A673 (cell line): ENCODE measurements around the gene MCRS1. TPM values are rescaled to one million over a fixed set of nuclear protein-coding genes. Genes with fewer than 3 reads are reported as not detected.
A peak's percentile ranks its signal among the peaks of the same experiment; 100 is the strongest.

ENCODE experiments used
- BruUV-seq: library from RNA; stranded (reverse); fragments of 400-500 nt; replicated peaks from 2 replicates; lab custom pipeline; 2021; lab: Mats Ljungman, UMichigan
- CTCF ChIA-PET: fragments of 300-600 bp; sonication (Branson Sonifier 250); formaldehyde crosslinking; loops from one replicate; lab custom pipeline; 2022; ENCODE audit warnings: antibody characterized with exemption; lab: Charles Lee
- POLR2A ChIA-PET: fragments of 300-600 bp; sonication (Branson Sonifier 250); formaldehyde crosslinking; loops from one replicate; lab custom pipeline; 2022; ENCODE audit warnings: antibody characterized with exemption; ENCODE audit not compliant: low non-redundant PET; lab: Charles Lee
- DNase-seq: peaks from one replicate; pipeline ENCODE4 v3.0.0-alpha.2; 2015; ENCODE audit warnings: low spot score
- H3K27ac ChIP-seq: fragments of 200-600 bp; sonication (generic); 2 replicates; pipeline ENCODE4 v1.5.1; 2016; ENCODE audit warnings: mixed run types, low read depth, mild to moderate bottlenecking, mixed read lengths, antibody characterized with exemption, low read length; ENCODE audit not compliant: poor library complexity, severe bottlenecking
- H3K27me3 ChIP-seq: fragments of 200-600 bp; sonication (generic); replicated peaks from 2 replicates; pipeline ENCODE4 v1.6.1; 2017; ENCODE audit warnings: mixed run types, low read depth, mild to moderate bottlenecking, mixed read lengths, antibody characterized with exemption, low read length; ENCODE audit not compliant: insufficient read depth, poor library complexity
- H3K36me3 ChIP-seq: fragments of 200-600 bp; sonication (generic); 2 replicates; pipeline ENCODE4 v1.6.1; 2016; ENCODE audit warnings: mixed run types, mild to moderate bottlenecking, mixed read lengths, antibody characterized with exemption, low read length; ENCODE audit not compliant: insufficient read depth, poor library complexity, severe bottlenecking
- H3K4me1 ChIP-seq: fragments of 200-600 bp; sonication (generic); 2 replicates; pipeline ENCODE4 v1.6.1; 2017; ENCODE audit warnings: mixed run types, mild to moderate bottlenecking, mixed read lengths, antibody characterized with exemption, low read length; ENCODE audit not compliant: insufficient read depth, poor library complexity, severe bottlenecking
- H3K4me3 ChIP-seq: fragments of 200-600 bp; sonication (generic); 2 replicates; pipeline ENCODE4 v1.5.1; 2016; ENCODE audit warnings: low read depth, mixed run types, mild to moderate bottlenecking, mixed read lengths, low read length; ENCODE audit not compliant: poor library complexity, severe bottlenecking
- H3K9me3 ChIP-seq: fragments of 200-600 bp; sonication (generic); 2 replicates; pipeline ENCODE4 v1.6.1; 2016; ENCODE audit warnings: mixed run types, low read depth, mild to moderate bottlenecking, mixed read lengths, antibody characterized with exemption, low read length; ENCODE audit not compliant: poor library complexity, severe bottlenecking
- CTCF ChIP-seq: fragments of 300-800, 200-600 bp; sonication (generic); conservative IDR thresholded peaks from 2 replicates; pipeline ENCODE4 v1.5.1; 2017; ENCODE audit warnings: low read depth, mild to moderate bottlenecking, antibody characterized with exemption, low read length, moderate library complexity, mixed read lengths
- EZH2 ChIP-seq: fragments of 200-600 bp; sonication (generic); IDR thresholded peaks from 2 replicates; pipeline ENCODE4 v1.6.1; 2017; ENCODE audit warnings: borderline replicate concordance, low read depth, mild to moderate bottlenecking, mixed read lengths, antibody characterized with exemption, low read length; ENCODE audit not compliant: poor library complexity, severe bottlenecking
- intact Hi-C: fragments of 100-400 bp; cut with micrococcal nuclease; formaldehyde crosslinking; loops from one replicate; pipeline ENCODE4 v1.10.0; 2022; ENCODE audit not compliant: unreplicated experiment
- total RNA-seq: library from RNA; stranded (reverse); gene quantifications from 2 replicates; pipeline ENCODE4 v1.2.3, GENCODE V29; 2021

MCRS1 gene
- total RNA-seq, 1 experiment from 2014 or later, result 79.6 TPM

DNA sequence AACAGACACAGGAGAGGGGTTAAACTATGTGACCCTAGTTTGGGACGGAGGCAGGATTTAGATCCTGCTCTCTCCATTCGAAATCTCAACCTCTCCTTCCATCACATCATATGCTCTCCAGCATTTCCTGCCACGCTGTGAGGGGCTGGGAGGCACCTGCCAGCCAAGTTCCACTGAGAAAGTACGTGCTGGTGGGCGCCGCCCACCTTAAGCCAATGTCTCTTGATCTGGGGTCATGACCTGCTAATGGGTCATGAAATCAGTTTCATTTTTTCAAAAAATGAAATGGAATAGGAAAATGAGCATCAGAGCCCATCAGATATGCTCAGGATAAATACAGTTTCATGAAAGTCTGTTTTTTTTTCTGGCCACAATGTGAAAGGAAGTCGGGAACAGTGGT, 7.2 kb downstream of the MCRS1 start:
- no peak for DNase-seq
- BruUV-seq, result no TSS peak
- H3K4me1 ChIP-seq, result no peaks in the 10 kb centered on the region
- intact Hi-C loops, result no loop called here
- no peaks in the 10 kb centered on the region for H3K9me3 ChIP-seq
- H3K36me3 ChIP-seq, result peaks cover 76% of the 10 kb centered on the region
- ChIA-PET CTCF (no interaction called here), POLR2A (interaction anchor here (0.7 kb wide), 1 partner anchor 123 kb away, joined by 3 read pairs; no protein-coding TSS in a partner anchor)
- H3K27ac ChIP-seq, result no peak overlapping the region
- no peaks in the 10 kb centered on the region for H3K27me3 ChIP-seq
- TF ChIP-seq CTCF, result no peak
- TF ChIP-seq EZH2, result no peak
- H3K4me3 ChIP-seq, result no peak overlapping the region

DNA sequence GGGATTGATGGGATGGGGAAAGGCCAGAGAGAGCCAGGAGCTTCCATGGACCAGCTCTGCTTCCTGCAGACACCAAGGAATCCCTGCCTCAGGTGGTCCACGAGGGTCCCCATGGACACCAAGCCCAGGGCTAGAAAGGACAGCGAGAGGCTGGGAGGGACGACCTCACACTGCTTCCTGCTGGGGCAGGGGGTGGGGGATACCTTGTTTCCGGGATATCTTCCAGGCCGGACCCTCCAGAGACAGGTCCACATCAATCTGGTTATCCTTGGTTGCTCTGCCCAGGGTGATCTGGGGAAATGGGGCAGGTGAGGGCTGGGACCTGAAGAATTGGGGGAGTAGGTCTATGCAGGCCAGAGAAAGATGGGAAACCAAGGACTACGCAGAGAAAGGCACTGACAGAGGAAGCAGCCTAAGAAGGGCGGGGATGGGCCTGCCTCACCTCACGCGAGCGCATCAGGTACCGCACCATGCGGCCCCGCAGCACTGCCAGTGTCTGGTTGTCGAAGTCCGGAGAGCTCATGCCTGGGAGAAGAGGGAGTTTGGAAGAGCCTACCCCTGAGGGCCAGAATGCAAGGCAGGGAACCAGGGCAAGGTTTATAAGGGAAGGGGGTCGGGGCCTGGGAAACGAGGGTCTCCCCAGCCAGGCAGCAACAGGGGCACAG, 8.8 kb downstream of the MCRS1 start:
- peaks cover 62% of the 10 kb centered on the region for H3K36me3 ChIP-seq
- CTCF ChIA-PET, result no interaction called here

GRCh38 chr12:49558526-49558925, 9.4 kb downstream of the MCRS1 start:
- Histone ChIP-seq H3K27ac (no peak overlapping the region), H3K27me3 (no peaks in the 10 kb centered on the region), H3K9me3 (no peaks in the 10 kb centered on the region), H3K4me3 (no peak overlapping the region), H3K36me3 (peaks cover 56% of the 10 kb centered on the region), H3K4me1 (no peaks in the 10 kb centered on the region)
- POLR2A ChIA-PET, result no interaction called here
- DNase-seq, result no peak
- BruUV-seq, result TSS peak; percentile 21
- CTCF ChIA-PET, result no interaction called here
- intact Hi-C loops, result no loop called here
- no peak for TF ChIP-seq CTCF
- TF ChIP-seq EZH2, result no peak

More for the DNA sequence above, 8.8 kb downstream of the MCRS1 start:
- TF ChIP-seq EZH2, result no peak
- POLR2A ChIA-PET, result no interaction called here
- H3K27me3 ChIP-seq, result no peaks in the 10 kb centered on the region
- intact Hi-C loops, result no loop called here
- H3K9me3 ChIP-seq, result no peaks in the 10 kb centered on the region
- no peak overlapping the region for H3K27ac ChIP-seq
- H3K4me3 ChIP-seq, result no peak overlapping the region
- no peaks in the 10 kb centered on the region for H3K4me1 ChIP-seq
- DNase-seq, result no peak
- BruUV-seq, result no TSS peak

DNA sequence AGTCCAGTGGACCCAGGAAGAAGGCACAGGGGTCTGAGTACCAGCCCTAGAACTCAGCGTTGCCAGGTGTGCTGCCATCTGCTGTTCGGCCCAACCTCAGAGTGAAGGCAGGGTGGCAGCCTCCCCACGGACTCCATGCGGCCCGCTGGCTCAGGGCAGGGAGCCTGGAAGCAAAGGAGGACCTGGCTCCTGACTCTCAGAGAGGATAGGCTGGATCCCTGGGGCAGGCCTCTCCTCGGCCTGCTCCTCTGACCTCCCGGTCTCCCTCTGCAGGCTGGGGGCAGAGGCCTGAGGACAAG, 10.1 kb downstream of the MCRS1 start:
- Histone ChIP-seq H3K9me3 (no peaks in the 10 kb centered on the region), H3K4me3 (no peak overlapping the region), H3K27ac (no peak overlapping the region), H3K4me1 (no peaks in the 10 kb centered on the region), H3K27me3 (no peaks in the 10 kb centered on the region), H3K36me3 (peaks cover 49% of the 10 kb centered on the region)
- no TSS peak for BruUV-seq
- ChIA-PET POLR2A (no interaction called here), CTCF (no interaction called here)
- TF ChIP-seq EZH2, result no peak
- TF ChIP-seq CTCF, result peak; percentile 36; the same call in 1 of the 2 replicates
- no peak for DNase-seq
- intact Hi-C loops, result no loop called here
